GM10248 (cell line): ENCODE results near the gene MS4A15.

Experiments
- CTCF ChIA-PET: fragments of 300-600 bp; sonication (Branson Sonifier 250); formaldehyde crosslinking; extraction: SDS; loops from one replicate; lab custom pipeline; 2021; ENCODE audit warnings: antibody characterized with exemption; lab: Yijun Ruan, JAX
- POLR2A ChIA-PET: fragments of 350-650 bp; sonication (Branson Sonifier 250); formaldehyde crosslinking; extraction: SDS; loops from one replicate; lab custom pipeline; 2020; ENCODE audit warnings: antibody characterized with exemption; lab: Yijun Ruan, JAX
- DNase-seq: peaks from one replicate; pipeline ENCODE4 v3.0.0; 2012; ENCODE audit errors: extremely low spot score
- TF ChIP-seq, protein P1 (sequence below): IDR thresholded peaks from 2 replicates; pipeline ENCODE4 v1.5.1; 2012; ENCODE audit warnings: mild to moderate bottlenecking, low read depth; ENCODE audit errors: extremely low read depth, missing control alignments, control extremely low read depth

The MS4A15 gene

GRCh38 chr11:60786811-60787567, 30.3 kb downstream of the MS4A15 start:
- TF ChIP-seq, protein P1, sequence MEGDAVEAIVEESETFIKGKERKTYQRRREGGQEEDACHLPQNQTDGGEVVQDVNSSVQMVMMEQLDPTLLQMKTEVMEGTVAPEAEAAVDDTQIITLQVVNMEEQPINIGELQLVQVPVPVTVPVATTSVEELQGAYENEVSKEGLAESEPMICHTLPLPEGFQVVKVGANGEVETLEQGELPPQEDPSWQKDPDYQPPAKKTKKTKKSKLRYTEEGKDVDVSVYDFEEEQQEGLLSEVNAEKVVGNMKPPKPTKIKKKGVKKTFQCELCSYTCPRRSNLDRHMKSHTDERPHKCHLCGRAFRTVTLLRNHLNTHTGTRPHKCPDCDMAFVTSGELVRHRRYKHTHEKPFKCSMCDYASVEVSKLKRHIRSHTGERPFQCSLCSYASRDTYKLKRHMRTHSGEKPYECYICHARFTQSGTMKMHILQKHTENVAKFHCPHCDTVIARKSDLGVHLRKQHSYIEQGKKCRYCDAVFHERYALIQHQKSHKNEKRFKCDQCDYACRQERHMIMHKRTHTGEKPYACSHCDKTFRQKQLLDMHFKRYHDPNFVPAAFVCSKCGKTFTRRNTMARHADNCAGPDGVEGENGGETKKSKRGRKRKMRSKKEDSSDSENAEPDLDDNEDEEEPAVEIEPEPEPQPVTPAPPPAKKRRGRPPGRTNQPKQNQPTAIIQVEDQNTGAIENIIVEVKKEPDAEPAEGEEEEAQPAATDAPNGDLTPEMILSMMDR: no peak
- CTCF ChIA-PET: interaction anchor here (1.2 kb wide), 2 partner anchors 11 to 12 kb away, joined by 4 to 9 read pairs; no protein-coding TSS in a partner anchor
- POLR2A ChIA-PET: no interaction called here
- no peak for DNase-seq

DNA sequence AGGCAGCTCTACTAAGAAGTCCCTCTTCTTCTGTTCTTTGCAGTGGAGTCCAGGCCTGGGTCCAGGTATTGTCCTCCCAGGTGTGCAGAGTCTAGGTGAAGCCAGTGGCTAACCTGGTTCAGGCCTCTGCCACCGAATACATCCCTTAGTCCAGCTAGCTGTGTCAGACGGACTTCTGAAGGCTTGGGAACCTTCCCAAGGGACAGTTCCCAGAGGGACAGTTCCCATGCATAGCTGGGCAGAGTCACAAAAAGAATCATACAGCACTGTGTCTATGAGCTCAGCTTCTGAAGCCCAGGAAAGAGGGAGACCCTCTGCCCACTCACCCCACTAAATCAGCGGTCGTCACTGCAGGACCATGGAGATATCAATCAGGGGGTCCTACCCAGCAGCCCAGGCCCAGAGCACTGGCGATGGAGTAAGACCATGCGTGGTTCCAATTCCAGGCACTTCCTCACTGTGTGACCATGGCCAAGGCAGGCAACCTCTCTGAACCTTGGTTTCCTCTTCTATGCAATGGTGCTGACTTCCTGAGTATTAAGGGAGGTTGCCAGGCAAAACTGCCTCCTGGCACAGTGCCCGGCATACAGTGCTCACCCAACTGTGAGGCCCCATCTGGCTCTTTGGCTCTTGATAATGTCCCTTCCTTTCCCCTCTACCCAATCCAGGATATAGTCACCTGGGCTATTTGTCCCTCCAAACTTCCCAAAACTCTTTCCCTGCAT, 31.9 kb downstream of the MS4A15 start:
- TF ChIP-seq, protein P1: no peak
- ChIA-PET CTCF (interaction anchor here (1.4 kb wide), 1 partner anchor 13 kb away, joined by 4 read pairs; no protein-coding TSS in a partner anchor), POLR2A (no interaction called here)
- DNase-seq: no peak

DNA sequence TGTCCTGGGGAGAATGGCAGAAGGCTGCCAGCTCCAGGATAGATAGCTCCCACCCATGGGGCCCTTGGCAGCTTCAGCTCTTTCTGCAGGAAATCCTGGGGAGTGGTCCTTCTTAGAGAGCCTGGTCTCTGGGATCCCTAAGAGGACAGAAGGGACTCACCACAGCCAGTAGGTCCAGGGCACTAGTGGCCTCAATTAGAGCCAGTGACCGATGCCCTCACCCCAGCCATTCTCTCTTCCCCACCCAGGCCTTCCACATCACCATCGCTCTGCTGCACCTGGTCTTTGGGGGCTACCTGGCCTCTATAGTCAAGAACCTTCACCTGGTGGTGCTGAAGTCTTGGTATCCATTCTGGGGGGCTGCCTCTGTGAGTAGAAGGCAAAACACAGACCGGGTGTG, 34.1 kb downstream of the MS4A15 start:
- TF ChIP-seq, protein P1: no peak
- POLR2A ChIA-PET: no interaction called here
- CTCF ChIA-PET: interaction anchor here (0.7 to 2.8 kb wide), 7 partner anchors 11 to 40 kb away, joined by 3 to 14 read pairs (median 4); no protein-coding TSS in a partner anchor
- DNase-seq: no peak

DNA sequence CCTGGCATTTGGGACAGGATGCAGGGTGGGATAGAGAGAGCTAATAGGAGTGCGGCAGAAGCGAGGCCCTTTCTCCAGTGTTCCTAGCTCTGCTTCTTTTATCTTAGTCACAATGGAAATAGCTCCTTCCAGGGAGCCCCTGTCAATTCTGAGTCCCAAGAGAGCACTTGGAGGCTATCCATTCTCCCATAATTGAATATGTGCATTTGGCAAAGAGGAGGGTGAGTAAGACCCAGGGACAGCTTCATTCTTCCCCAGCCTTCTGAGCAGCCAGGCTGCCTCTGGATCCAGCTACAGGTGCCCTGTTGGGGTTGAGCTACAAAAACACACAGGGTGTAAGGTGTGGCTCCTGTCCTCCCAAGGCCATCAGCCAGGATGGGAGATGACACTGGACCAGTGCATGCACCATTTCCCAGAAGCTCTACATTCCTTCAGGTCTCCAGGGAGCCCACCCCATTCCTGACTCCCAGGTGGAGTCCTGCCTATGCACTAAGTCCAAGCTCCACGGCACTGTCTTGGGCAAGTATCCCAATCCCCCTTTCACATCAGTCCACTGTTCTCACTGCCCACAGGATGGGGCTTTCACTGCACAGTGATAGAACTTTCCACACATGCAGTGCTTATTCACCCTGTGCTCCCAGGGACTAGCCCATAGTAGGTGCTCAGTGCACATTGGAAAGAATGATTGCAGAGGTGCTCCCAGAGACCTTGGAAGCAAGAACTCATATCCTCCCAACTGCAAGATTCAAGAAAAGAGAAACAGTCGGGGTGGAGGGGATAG, 34.7 kb downstream of the MS4A15 start:
- DNase-seq: no peak
- POLR2A ChIA-PET: no interaction called here
- TF ChIP-seq, protein P1: no peak
- CTCF ChIA-PET: interaction anchor here (0.7 to 2.8 kb wide), 8 partner anchors 11 to 39 kb away, joined by 3 to 14 read pairs (median 4); no protein-coding TSS in a partner anchor

- CTCF ChIA-PET: interaction anchor here (1.0 to 2.8 kb wide), 4 partner anchors 10 to 32 kb away, joined by 3 to 14 read pairs (median 8); no protein-coding TSS in a partner anchor
- POLR2A ChIA-PET: no interaction called here
- TF ChIP-seq, protein P1: no peak
- no peak for DNase-seq
These were observed 35.9 kb downstream of the MS4A15 start for GRCh38 chr11:60792521-60792920.

- TF ChIP-seq, protein P1: no peak
- CTCF ChIA-PET: interaction anchor here (1.4 kb wide), 1 partner anchor 31 kb away, joined by 3 read pairs; no protein-coding TSS in a partner anchor
- no peak for DNase-seq
- POLR2A ChIA-PET: no interaction called here
These were observed 38.6 kb downstream of the MS4A15 start for GRCh38 chr11:60795291-60795690.
